HepG2 (cell line): ENCODE measurements around the gene C21orf58. TPM values are rescaled to one million over a fixed set of nuclear protein-coding genes. Genes with fewer than 3 reads are reported as not detected.

Source experiments
- ELF1 ChIP-seq: sonication (generic); formaldehyde crosslinking; IDR thresholded peaks from 2 replicates; pipeline ENCODE4 v1.4.0; 2020; ENCODE audit warnings: missing genetic modification reagents
- MEIS2 ChIP-seq: sonication (generic); formaldehyde crosslinking; IDR thresholded peaks from 2 replicates; pipeline ENCODE4 v1.9.0; 2021; ENCODE audit warnings: mild to moderate bottlenecking, missing genetic modification reagents
- SIN3B ChIP-seq: fragments of 150-350 bp; IDR thresholded peaks from 2 replicates; pipeline ENCODE4 v1.6.1; 2014; ENCODE audit warnings: low read length
- SNAI1 ChIP-seq: sonication (generic); formaldehyde crosslinking; IDR thresholded peaks from 2 replicates; pipeline ENCODE4 v1.5.0; 2020; ENCODE audit warnings: mild to moderate bottlenecking, missing genetic modification reagents, borderline replicate concordance
- SNAPC2 ChIP-seq: sonication (generic); formaldehyde crosslinking; IDR thresholded peaks from 2 replicates; pipeline ENCODE4 v1.8.1; 2022; ENCODE audit warnings: mild to moderate bottlenecking, missing genetic modification reagents
- ZBTB3 ChIP-seq: sonication (generic); formaldehyde crosslinking; IDR thresholded peaks from 2 replicates; pipeline ENCODE4 v1.4.0; 2020; ENCODE audit warnings: low read depth, mild to moderate bottlenecking, moderate library complexity, missing genetic modification reagents, borderline replicate concordance
- ZNF367 ChIP-seq: sonication (generic); formaldehyde crosslinking; IDR thresholded peaks from 2 replicates; pipeline ENCODE4 v1.4.0; 2020; ENCODE audit warnings: missing genetic modification reagents, borderline replicate concordance
- ZNF672 ChIP-seq: sonication (generic); formaldehyde crosslinking; IDR thresholded peaks from 2 replicates; pipeline ENCODE4 v1.8.1; 2022; ENCODE audit warnings: missing genetic modification reagents
- polyA plus RNA-seq, 8 experiments: library from polyadenylated mRNA; depleted of rRNA in 3 of 8; stranded (reverse) in 7 of 8; unstranded in 1 of 8; fragments of >200 nt; fragmentation: Illumina TruSeq in 4 of 8; extraction: Trizol in 4 of 8; gene quantifications; 2 replicates each; pipeline versions ENCODE4 v1.2.1 to v1.2.3, GENCODE V29; 2011 to 2016; ENCODE audit warnings: low read depth in 4 of 8, missing spikeins in 1 of 8, mixed read lengths in 1 of 8; ENCODE audit not compliant: insufficient read depth in 1 of 8
- total RNA-seq, 5 experiments: library from RNA; depleted of rRNA; stranded (reverse); fragments of >200 nt; fragmentation: Illumina TruSeq; extraction: Trizol; gene quantifications; 2 replicates each; pipeline ENCODE4 v1.2.3, GENCODE V29; 2016; ENCODE audit warnings: low read depth in 1 of 5
- TF ChIP-seq, protein P1 (sequence below): IDR thresholded peaks from 2 replicates; pipeline ENCODE4 v1.6.1; 2016; ENCODE audit warnings: low read depth, missing genetic modification reagents, missing compliant biosample characterization
- TF ChIP-seq, protein P2 (sequence below): sonication (generic); formaldehyde crosslinking; IDR thresholded peaks from 2 replicates; pipeline ENCODE4 v1.5.0; 2020; ENCODE audit warnings: mild to moderate bottlenecking, missing genetic modification reagents
- TF ChIP-seq, protein P3 (sequence below): sonication (generic); formaldehyde crosslinking; IDR thresholded peaks from 2 replicates; pipeline ENCODE4 v1.4.0; 2020; ENCODE audit warnings: missing genetic modification reagents, borderline replicate concordance
- TF ChIP-seq, protein P4 (sequence below): sonication (generic); formaldehyde crosslinking; IDR thresholded peaks from 2 replicates; pipeline ENCODE4 v1.4.0; 2020; ENCODE audit warnings: missing genetic modification reagents

C21orf58 gene
- total and polyA plus RNA-seq, 2 of the 13 experiments (the other 11 are each of a cell fraction or from before 2014, with no cell fraction given) = 3.5 to 6.8 TPM

DNA sequence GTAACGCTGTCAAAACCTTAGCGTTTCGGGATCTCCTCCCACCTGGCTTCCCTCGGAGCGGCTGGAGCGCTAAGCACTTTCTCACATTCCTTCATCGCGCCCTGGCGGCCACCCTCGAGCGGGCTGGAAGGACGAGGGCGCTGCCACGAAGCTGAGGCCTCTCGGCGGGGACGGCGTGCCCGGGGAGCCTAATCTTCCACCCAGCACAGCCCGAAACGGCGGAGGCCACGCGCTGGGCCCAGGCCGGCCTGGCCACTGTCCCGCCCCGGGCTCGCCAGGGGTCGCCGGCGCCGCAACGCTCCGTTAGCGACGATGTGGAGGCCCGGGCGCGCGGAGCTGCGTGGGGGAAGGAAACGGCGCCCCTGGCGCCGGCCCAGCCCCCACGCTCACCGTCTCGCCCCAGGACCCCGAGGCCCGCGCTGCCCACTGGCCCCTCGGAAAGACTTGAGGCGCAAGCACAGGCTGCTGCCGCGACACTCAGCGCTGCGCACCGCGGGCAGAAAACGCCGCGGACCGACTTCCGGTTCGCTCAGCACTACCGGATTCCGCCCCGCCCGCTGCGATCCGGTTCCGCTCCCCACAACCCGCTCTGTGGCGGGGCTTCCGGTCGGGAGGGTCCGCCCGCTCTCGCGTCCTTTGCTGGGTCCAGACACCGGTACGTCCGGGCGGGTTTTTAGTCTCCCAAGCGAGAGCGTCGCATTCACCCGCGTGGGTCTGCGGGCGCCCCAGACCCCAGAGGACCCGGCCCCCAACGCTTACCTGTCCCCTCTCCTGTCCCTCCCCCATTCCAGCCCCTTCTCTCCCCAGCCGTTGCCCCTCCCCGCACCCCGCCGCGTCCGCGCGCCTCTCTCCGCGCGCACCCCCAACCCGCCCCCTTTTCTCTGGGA lies 37.7 kb downstream of the C21orf58 start, which contains the start of gene YBEY (continued):
- TF ChIP-seq SNAI1 (no peak), ZBTB3 (0 out of 2 replicates have a peak, but pooled peaks have one; percentile 50), ELF1 (CRISPR knock-in tag) (peak; percentile 95), MEIS2 (CRISPR knock-in tag) (peak; percentile 45; the same call in 1 of the 2 replicates), ZNF672 (CRISPR knock-in tag) (no peak; the same call in 1 of the 2 replicates), SNAPC2 (CRISPR knock-in tag) (0 out of 2 replicates have a peak, but pooled peaks have one; percentile 71), SIN3B (peak; percentile 67; the same call in 1 of the 2 replicates), ZNF367 (CRISPR knock-in tag) (peak; percentile 84; the same call in 1 of the 2 replicates)
- TF ChIP-seq, protein P1, sequence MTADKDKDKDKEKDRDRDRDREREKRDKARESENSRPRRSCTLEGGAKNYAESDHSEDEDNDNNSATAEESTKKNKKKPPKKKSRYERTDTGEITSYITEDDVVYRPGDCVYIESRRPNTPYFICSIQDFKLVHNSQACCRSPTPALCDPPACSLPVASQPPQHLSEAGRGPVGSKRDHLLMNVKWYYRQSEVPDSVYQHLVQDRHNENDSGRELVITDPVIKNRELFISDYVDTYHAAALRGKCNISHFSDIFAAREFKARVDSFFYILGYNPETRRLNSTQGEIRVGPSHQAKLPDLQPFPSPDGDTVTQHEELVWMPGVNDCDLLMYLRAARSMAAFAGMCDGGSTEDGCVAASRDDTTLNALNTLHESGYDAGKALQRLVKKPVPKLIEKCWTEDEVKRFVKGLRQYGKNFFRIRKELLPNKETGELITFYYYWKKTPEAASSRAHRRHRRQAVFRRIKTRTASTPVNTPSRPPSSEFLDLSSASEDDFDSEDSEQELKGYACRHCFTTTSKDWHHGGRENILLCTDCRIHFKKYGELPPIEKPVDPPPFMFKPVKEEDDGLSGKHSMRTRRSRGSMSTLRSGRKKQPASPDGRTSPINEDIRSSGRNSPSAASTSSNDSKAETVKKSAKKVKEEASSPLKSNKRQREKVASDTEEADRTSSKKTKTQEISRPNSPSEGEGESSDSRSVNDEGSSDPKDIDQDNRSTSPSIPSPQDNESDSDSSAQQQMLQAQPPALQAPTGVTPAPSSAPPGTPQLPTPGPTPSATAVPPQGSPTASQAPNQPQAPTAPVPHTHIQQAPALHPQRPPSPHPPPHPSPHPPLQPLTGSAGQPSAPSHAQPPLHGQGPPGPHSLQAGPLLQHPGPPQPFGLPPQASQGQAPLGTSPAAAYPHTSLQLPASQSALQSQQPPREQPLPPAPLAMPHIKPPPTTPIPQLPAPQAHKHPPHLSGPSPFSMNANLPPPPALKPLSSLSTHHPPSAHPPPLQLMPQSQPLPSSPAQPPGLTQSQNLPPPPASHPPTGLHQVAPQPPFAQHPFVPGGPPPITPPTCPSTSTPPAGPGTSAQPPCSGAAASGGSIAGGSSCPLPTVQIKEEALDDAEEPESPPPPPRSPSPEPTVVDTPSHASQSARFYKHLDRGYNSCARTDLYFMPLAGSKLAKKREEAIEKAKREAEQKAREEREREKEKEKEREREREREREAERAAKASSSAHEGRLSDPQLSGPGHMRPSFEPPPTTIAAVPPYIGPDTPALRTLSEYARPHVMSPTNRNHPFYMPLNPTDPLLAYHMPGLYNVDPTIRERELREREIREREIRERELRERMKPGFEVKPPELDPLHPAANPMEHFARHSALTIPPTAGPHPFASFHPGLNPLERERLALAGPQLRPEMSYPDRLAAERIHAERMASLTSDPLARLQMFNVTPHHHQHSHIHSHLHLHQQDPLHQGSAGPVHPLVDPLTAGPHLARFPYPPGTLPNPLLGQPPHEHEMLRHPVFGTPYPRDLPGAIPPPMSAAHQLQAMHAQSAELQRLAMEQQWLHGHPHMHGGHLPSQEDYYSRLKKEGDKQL (CRISPR knock-in tag) = peak; percentile 39; the same call in 1 of the 2 replicates
- TF ChIP-seq, protein P2, sequence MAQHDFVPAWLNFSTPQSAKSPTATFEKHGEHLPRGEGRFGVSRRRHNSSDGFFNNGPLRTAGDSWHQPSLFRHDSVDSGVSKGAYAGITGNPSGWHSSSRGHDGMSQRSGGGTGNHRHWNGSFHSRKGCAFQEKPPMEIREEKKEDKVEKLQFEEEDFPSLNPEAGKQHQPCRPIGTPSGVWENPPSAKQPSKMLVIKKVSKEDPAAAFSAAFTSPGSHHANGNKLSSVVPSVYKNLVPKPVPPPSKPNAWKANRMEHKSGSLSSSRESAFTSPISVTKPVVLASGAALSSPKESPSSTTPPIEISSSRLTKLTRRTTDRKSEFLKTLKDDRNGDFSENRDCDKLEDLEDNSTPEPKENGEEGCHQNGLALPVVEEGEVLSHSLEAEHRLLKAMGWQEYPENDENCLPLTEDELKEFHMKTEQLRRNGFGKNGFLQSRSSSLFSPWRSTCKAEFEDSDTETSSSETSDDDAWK = no peak
- TF ChIP-seq, protein P3, sequence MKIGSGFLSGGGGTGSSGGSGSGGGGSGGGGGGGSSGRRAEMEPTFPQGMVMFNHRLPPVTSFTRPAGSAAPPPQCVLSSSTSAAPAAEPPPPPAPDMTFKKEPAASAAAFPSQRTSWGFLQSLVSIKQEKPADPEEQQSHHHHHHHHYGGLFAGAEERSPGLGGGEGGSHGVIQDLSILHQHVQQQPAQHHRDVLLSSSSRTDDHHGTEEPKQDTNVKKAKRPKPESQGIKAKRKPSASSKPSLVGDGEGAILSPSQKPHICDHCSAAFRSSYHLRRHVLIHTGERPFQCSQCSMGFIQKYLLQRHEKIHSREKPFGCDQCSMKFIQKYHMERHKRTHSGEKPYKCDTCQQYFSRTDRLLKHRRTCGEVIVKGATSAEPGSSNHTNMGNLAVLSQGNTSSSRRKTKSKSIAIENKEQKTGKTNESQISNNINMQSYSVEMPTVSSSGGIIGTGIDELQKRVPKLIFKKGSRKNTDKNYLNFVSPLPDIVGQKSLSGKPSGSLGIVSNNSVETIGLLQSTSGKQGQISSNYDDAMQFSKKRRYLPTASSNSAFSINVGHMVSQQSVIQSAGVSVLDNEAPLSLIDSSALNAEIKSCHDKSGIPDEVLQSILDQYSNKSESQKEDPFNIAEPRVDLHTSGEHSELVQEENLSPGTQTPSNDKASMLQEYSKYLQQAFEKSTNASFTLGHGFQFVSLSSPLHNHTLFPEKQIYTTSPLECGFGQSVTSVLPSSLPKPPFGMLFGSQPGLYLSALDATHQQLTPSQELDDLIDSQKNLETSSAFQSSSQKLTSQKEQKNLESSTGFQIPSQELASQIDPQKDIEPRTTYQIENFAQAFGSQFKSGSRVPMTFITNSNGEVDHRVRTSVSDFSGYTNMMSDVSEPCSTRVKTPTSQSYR (CRISPR knock-in tag) = peak; percentile 62; the same call in 1 of the 2 replicates
- TF ChIP-seq, protein P4, sequence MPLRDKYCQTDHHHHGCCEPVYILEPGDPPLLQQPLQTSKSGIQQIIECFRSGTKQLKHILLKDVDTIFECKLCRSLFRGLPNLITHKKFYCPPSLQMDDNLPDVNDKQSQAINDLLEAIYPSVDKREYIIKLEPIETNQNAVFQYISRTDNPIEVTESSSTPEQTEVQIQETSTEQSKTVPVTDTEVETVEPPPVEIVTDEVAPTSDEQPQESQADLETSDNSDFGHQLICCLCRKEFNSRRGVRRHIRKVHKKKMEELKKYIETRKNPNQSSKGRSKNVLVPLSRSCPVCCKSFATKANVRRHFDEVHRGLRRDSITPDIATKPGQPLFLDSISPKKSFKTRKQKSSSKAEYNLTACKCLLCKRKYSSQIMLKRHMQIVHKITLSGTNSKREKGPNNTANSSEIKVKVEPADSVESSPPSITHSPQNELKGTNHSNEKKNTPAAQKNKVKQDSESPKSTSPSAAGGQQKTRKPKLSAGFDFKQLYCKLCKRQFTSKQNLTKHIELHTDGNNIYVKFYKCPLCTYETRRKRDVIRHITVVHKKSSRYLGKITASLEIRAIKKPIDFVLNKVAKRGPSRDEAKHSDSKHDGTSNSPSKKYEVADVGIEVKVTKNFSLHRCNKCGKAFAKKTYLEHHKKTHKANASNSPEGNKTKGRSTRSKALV (CRISPR knock-in tag) = no peak; the same call in 1 of the 2 replicates
